ENCODE results near the gene EMID1.

The EMID1 gene

DNA sequence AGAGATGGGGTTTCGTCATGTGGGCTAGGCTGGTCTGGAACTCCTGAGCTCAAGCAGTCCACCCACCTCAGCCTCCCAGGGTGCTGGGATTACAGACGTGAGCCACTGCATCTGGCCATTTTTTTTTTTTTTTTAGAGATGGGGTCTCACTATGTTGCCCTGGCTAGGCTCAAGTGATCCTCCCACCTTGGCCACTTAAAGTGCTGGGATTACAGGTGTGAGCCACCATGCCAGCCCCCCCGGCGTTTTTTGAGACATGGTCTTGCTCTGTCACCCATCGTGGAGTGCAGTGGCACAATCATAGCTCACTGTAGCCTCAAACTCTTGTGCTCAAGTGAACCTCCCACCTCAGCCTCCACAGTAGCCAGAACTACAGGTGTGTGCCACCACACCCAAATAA is 45.6 kb downstream of the EMID1 start:
- DNase-seq (ENCODE audit: low read depth), result no peak
- TF ChIP-seq, protein P1, sequence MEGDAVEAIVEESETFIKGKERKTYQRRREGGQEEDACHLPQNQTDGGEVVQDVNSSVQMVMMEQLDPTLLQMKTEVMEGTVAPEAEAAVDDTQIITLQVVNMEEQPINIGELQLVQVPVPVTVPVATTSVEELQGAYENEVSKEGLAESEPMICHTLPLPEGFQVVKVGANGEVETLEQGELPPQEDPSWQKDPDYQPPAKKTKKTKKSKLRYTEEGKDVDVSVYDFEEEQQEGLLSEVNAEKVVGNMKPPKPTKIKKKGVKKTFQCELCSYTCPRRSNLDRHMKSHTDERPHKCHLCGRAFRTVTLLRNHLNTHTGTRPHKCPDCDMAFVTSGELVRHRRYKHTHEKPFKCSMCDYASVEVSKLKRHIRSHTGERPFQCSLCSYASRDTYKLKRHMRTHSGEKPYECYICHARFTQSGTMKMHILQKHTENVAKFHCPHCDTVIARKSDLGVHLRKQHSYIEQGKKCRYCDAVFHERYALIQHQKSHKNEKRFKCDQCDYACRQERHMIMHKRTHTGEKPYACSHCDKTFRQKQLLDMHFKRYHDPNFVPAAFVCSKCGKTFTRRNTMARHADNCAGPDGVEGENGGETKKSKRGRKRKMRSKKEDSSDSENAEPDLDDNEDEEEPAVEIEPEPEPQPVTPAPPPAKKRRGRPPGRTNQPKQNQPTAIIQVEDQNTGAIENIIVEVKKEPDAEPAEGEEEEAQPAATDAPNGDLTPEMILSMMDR (IDR thresholded peaks at IDR 0.05; ENCODE audit: low read length, missing control alignments), result no peak
- no peak overlapping the region for H3K4me3 ChIP-seq (replicated peaks; ENCODE audit: low read depth, low read length)

DNA sequence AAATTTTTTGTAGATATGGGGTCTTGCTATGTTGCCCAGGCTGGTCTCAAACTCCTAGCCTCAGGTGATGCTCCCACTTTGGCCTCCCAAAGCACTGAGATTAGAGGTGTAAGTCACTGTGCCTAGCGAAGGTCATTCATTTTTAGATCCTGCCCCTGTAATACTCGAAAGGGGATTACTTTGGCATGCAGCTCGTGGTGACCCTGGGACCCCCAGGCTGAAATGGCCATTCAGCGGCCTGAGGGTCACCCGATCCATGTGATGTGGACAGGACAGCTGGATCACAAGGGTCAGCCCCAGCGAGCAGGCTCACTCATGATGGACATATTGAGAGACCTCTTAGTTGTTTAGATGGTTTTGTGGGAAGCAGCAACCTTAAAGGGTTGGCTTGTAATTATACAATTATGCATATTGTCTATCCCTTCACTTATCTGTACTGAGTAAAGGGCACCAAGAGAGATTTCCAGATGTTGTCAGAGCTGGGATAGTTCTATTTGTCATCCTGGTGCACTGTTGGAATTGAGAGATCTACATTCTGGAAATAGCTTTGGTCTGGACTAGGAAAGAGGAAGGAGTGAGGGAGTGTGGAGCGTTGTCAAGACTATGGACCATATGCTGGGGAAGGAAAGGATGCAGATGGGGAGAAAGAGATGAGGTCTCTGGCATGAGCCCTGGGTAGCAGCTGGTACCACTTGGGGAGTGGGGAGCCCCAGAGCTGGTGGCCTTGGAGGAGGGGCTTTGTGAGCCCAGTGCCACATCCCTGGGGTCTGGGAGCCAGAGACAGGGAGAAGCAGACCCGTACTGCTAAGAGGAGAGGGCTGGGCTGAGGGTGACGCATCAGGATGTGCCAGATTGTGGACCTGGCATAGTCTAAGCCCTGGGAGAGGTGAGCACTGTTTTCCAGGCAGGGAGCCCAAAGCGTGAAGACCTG is 46.5 kb downstream of the EMID1 start:
- no peak overlapping the region for H3K4me3 ChIP-seq (replicated peaks; ENCODE audit: low read depth, low read length)
- TF ChIP-seq, protein P1 (IDR thresholded peaks at IDR 0.05; ENCODE audit: low read length, missing control alignments), result no peak
- no peak for DNase-seq (ENCODE audit: low read depth)

DNA sequence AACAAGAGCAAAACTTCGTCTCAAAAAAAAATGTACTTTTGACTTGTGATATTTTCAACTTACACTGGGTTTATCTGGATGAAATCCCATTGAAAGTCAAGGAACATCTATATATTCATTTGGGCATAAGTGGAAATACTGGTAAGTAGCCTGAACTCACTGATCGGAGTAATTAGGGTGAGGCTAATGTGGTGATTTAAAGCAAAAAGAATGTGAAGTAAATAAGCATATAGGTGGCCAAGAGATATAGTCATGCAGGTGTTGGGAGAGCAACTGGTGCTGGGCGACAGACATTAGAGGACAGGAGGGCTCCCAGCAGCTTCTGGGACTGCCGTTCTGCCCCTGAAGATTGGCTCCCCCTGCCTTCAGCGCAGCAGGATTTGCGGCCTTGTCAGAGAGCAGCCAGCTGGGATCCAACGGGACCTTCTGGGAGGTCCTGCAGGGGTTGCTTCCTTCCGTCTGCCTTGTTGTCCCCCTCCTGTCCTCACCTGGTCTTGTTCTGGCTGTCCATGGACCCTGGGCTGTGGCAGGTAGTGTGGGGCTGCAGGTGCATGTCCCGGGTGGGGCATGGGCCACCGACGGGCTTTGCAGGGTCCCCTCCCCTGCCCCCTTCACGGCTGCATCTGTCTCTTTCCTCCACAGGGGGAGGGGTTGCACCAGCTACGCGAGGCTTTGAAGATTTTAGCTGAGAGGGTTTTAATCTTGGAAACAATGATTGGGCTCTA is 48.0 kb downstream of the EMID1 start:
- TF ChIP-seq, protein P1 (IDR thresholded peaks at IDR 0.05; ENCODE audit: low read length, missing control alignments), result no peak
- no peak overlapping the region for H3K4me3 ChIP-seq (replicated peaks; ENCODE audit: low read depth, low read length)
- no peak for DNase-seq (ENCODE audit: low read depth)

DNA sequence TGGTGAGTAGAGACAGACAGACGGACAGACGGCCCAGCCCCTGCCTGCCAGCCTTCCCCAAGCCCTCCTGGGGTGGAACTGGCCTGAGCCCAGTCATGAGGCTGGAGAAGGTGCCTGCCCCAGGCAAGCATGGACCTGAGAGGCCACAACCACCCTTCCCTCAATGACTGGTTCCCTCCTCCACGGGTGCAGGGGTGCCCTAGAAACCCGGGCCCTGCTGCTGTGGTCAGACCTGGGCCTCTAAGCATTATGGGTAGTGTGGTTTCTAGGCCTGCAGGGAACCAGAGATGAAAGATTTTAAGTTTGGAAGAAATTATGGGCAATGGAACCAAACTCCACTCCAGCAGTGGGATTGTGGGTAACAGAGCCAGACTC is 48.6 kb downstream of the EMID1 start:
- TF ChIP-seq, protein P1 (IDR thresholded peaks at IDR 0.05; ENCODE audit: low read length, missing control alignments), result no peak
- H3K4me3 ChIP-seq (replicated peaks; ENCODE audit: low read depth, low read length), result no peak overlapping the region
- no peak for DNase-seq (ENCODE audit: low read depth)

DNA sequence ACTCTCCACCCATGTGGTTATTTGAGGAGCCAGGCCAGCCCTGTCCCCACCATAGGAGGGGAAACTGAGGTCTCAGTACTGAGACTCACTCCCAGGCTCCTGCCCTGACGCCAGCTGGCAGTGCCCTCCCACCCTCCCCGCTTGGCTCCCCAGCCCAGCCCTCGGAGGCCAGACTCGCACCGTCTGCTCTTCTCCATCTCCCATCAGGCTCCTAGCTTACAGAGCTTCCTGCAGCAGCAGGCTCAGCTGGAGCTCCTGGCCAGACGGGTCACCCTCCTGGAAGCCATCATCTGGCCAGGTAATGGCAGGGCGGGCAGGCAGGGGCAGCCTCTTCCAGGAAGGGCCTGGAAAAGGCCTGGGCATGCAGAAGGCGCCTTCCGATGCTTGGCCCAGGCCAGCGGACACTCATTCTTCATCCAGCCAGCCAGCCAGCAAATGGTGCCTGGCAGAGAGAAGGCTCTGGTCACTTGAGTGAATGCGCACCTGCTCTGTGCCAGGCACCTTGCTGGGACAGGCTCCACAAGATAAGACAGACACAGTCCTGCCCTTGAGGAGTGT is 49.4 kb downstream of the EMID1 start:
- TF ChIP-seq, protein P1 (IDR thresholded peaks at IDR 0.05; ENCODE audit: low read length, missing control alignments), result no peak
- no peak overlapping the region for H3K4me3 ChIP-seq (replicated peaks; ENCODE audit: low read depth, low read length)
- no peak for DNase-seq (ENCODE audit: low read depth)

DNA sequence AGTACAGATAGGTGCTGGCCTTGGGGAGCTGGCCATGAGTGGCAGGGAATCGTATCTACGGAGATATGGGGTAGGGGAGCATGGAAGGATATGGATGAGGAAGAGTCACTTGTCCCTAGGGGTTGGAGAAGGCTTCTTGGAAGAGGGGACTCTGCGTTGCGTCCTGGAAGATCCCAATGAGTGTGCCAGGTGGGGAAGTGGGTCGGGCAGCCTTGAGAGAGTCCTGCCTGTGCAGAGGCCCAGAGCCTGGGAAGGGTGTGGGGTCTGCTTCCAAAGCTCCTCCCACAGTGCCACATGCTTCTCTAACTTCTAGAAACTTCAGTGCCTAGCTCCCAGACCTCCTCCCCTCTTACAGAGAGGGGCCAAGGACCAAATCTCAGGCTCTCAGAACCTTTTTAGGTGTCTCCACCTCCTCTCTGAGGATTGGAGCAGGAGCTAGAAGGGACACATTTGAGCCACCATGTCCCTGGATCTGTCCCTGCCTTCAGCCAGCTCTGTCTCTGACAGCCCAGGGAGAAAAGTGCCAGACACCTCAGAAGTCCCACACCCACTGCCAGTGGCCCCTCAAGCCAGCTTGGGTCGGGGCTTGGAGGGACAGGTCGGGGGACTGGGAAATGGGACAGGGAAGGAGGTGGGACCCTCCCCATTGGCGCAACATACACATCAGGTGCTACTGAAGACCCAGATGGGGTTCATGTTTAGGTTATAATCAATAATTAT is 51.1 kb downstream of the EMID1 start:
- TF ChIP-seq, protein P1 (IDR thresholded peaks at IDR 0.05; ENCODE audit: low read length, missing control alignments), result no peak
- DNase-seq (ENCODE audit: low read depth), result no peak

More for the DNA sequence above, 51.1 kb downstream of the EMID1 start:
- no peak overlapping the region for H3K4me3 ChIP-seq (replicated peaks; ENCODE audit: low read depth, low read length)

Measured in fibroblast of pulmonary artery (primary cell).